Measurements from ENCODE around the gene ZSWIM7. TPM values are rescaled to one million over a fixed set of nuclear protein-coding genes. Genes with fewer than 3 reads are reported as not detected.
"Not testable (repeated sequence)": the region's sequence is repeated elsewhere in the genome, so short reads cannot be mapped to it uniquely, and the experiment has no call there.

ZSWIM7 gene
- total RNA-seq, 4 donors from 2014 or later: 1.3 to 30.3 (median 20.7) TPM

DNA sequence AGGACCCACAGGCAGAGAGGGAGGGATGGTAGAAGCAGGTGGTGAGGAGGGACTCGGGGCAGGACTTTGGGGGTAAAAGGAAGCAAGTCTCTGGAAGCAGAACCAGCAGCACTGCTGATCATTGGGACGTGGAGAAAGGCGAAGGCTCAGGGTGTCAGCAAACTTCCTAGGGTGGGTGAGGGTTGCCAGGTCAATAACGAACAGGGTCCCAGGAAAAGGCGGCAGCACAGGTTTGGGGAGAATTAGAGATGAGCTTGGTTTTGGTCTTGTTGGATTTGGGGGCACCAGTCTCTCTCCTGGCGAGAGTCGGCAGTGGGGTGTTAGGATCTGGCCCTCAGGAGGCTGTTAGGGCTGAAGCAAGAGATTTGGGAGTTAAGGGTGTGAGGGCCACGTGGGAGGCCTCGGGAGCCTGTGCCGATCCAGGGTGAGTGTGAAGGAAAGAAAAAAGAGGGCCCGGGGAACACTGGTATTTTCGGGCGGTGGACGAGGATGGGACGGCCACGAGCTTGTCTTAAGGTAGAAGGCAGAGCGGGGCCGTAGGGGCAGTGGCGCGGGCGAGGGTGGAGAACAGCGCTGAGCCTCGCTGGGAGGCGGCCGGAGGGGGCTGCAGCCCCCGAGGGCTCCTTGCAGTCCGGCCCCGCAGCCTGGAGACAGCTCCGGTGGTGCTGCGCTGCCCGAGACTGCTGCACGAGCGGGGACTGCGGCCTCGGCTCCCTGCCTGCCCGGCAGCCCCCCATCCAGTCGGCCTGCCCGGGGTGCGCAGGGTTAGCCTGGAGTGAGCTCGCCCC lies 55.3 kb downstream of the ZSWIM7 start:
- TF ChIP-seq, protein P1, sequence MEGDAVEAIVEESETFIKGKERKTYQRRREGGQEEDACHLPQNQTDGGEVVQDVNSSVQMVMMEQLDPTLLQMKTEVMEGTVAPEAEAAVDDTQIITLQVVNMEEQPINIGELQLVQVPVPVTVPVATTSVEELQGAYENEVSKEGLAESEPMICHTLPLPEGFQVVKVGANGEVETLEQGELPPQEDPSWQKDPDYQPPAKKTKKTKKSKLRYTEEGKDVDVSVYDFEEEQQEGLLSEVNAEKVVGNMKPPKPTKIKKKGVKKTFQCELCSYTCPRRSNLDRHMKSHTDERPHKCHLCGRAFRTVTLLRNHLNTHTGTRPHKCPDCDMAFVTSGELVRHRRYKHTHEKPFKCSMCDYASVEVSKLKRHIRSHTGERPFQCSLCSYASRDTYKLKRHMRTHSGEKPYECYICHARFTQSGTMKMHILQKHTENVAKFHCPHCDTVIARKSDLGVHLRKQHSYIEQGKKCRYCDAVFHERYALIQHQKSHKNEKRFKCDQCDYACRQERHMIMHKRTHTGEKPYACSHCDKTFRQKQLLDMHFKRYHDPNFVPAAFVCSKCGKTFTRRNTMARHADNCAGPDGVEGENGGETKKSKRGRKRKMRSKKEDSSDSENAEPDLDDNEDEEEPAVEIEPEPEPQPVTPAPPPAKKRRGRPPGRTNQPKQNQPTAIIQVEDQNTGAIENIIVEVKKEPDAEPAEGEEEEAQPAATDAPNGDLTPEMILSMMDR (IDR thresholded peaks at IDR 0.05): no peak
- TF ChIP-seq POLR2A (IDR thresholded peaks at IDR 0.05): no peak
- no peaks in the 10 kb centered on the region for H3K27me3 ChIP-seq
- H3K4me1 ChIP-seq: peaks cover 0 to 8% of the 10 kb centered on the region in 2 donors
- intact Hi-C loops (cut with DNase I; ENCODE audit: low total_unique reads): no loop called here
- H3K36me3 ChIP-seq: no peaks in the 10 kb centered on the region
- no peak for DNase-seq
- H3K9me3 ChIP-seq: no peaks in the 10 kb centered on the region
- peak overlapping the region; percentile 38 to 40 for H3K4me3 ChIP-seq
- H3K27ac ChIP-seq: no peak overlapping the region

- no peak for DNase-seq
- no peak overlapping the region for H3K4me3 ChIP-seq
- H3K9me3 ChIP-seq: no peaks in the 10 kb centered on the region
- H3K27me3 ChIP-seq: no peaks in the 10 kb centered on the region
- H3K36me3 ChIP-seq: no peaks in the 10 kb centered on the region
- intact Hi-C loops (cut with DNase I; ENCODE audit: low total_unique reads): no loop called here
- H3K4me1 ChIP-seq: peaks cover 0 to 8% of the 10 kb centered on the region in 2 donors
- no peak overlapping the region for H3K27ac ChIP-seq
- no peak for TF ChIP-seq POLR2A (IDR thresholded peaks at IDR 0.05)
- TF ChIP-seq, protein P1 (IDR thresholded peaks at IDR 0.05): no peak
These were observed 57.2 kb downstream of the ZSWIM7 start for GRCh38 chr17:15942207-15942833.

DNA sequence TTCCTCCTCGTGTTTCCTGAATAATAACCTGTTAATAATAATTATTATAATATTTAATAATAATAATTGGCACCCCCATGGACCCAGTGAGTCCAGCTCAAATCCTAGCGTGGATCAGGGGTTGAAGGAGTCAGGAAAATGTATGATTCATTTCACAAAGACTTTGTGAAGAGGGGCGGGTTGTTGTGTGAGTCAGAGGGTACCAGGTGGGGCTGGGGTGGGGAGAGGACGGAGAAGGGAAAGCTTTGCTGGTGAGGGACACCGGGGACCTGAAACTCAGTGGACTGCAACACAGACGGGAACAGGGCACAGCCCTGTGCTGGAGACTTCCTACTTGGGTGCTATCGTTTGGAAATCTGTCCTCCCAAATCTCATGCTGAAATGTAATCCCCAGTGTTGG lies 57.7 kb downstream of the ZSWIM7 start:
- no peak overlapping the region for H3K4me3 ChIP-seq
- TF ChIP-seq, protein P1 (IDR thresholded peaks at IDR 0.05): no peak
- no peak for TF ChIP-seq POLR2A (IDR thresholded peaks at IDR 0.05)
- peaks cover 0 to 8% of the 10 kb centered on the region in 2 donors for H3K4me1 ChIP-seq
- intact Hi-C loops (cut with DNase I; ENCODE audit: low total_unique reads): no loop called here
- H3K9me3 ChIP-seq: no peaks in the 10 kb centered on the region
- DNase-seq: no peak
- no peaks in the 10 kb centered on the region for H3K27me3 ChIP-seq
- H3K36me3 ChIP-seq: no peaks in the 10 kb centered on the region
- H3K27ac ChIP-seq: no peak overlapping the region

DNA sequence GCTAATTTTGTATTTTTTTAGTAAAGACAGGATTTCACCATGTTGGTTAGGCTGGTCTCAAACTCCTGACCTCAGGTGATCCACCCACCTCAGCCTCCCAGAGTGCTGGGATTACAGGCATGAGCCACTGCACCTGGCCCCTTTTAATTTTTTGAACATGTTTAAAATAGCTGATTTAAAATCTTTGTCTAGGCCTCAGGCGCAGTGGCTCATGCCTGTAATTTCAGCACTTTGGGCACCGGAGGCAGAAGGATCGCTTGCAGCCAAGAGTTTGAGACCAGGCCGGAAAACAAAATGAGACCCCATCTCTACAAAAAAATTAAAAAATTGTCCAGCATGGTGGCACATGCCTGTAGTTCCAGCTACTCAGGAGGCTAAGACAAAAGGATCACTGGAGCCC lies 63.0 kb downstream of the ZSWIM7 start:
- H3K27ac ChIP-seq; H3K4me1 ChIP-seq; H3K27me3 ChIP-seq; H3K4me3 ChIP-seq; H3K36me3 ChIP-seq; intact Hi-C loops (cut with DNase I; ENCODE audit: low total_unique reads); DNase-seq; H3K9me3 ChIP-seq: not testable (repeated sequence)

GRCh38 chr17:15935891-15936290 lies 63.6 kb downstream of the ZSWIM7 start:
- Histone ChIP-seq H3K9me3 (no peaks in the 10 kb centered on the region), H3K36me3 (no peaks in the 10 kb centered on the region), H3K4me1 (no peaks in the 10 kb centered on the region), H3K27ac (no peak overlapping the region), H3K27me3 (no peaks in the 10 kb centered on the region), H3K4me3 (no peak overlapping the region)
- intact Hi-C loops (cut with DNase I; ENCODE audit: low total_unique reads): no loop called here
- no peak for TF ChIP-seq POLR2A (IDR thresholded peaks at IDR 0.05)
- TF ChIP-seq, protein P1 (IDR thresholded peaks at IDR 0.05): no peak
- no peak for DNase-seq

All from uterus (tissue), 4 donors.